ENCODE data around the gene SLC17A9.

SLC17A9 gene

GRCh38 chr20:62921119-62921687 is 31.3 kb upstream of the SLC17A9 start:
- peak; percentile 45 for DNase-seq

GRCh38 chr20:62922451-62922921 is 30.0 kb upstream of the SLC17A9 start:
- DNase-seq, result no peak

- DNase-seq, result peak; percentile 45
Observed at GRCh38 chr20:62923059-62923668, 29.3 kb upstream of the SLC17A9 start.

GRCh38 chr20:62923669-62924441 is 28.7 kb upstream of the SLC17A9 start:
- no peak for DNase-seq

- peak; percentile 22 for DNase-seq
Observed at GRCh38 chr20:62924442-62925075, 27.9 kb upstream of the SLC17A9 start.

- DNase-seq, result no peak
Observed at GRCh38 chr20:62925076-62925419, 27.5 kb upstream of the SLC17A9 start.

GRCh38 chr20:62925420-62926228 is 26.9 kb upstream of the SLC17A9 start:
- peak; percentile 15 for DNase-seq

- peak; percentile 80 for DNase-seq
Observed at GRCh38 chr20:62926229-62927127, 26.0 kb upstream of the SLC17A9 start, which contains the start of gene DIDO1. TSS of gene DIDO1 (minus strand) at chr20:62926505.

- no peak for DNase-seq
Observed at GRCh38 chr20:62927128-62927705, 25.3 kb upstream of the SLC17A9 start.

GRCh38 chr20:62928246-62928939 is 24.1 kb upstream of the SLC17A9 start:
- peak; percentile 14 for DNase-seq

GRCh38 chr20:62929051-62929538 is 23.4 kb upstream of the SLC17A9 start:
- DNase-seq, result peak; percentile 52

- no peak for DNase-seq
Observed at GRCh38 chr20:62931464-62931863, 21.0 kb upstream of the SLC17A9 start.

GRCh38 chr20:62933966-62934365 is 18.5 kb upstream of the SLC17A9 start:
- DNase-seq, result no peak

- no peak for DNase-seq
Observed at GRCh38 chr20:62935204-62935967, 17.1 kb upstream of the SLC17A9 start.

- DNase-seq, result no peak
Observed at GRCh38 chr20:62935968-62936585, 16.4 kb upstream of the SLC17A9 start.

GRCh38 chr20:62937268-62938104 is 15.0 kb upstream of the SLC17A9 start:
- DNase-seq, result peak; percentile 95

GRCh38 chr20:62938105-62938888 is 14.2 kb upstream of the SLC17A9 start, which contains the start of gene GID8:
TSS of gene GID8 (plus strand) at chr20:62938147. CDS start at chr20:62941503, 3,356 bp downstream.
- peak; percentile 25 for DNase-seq
